PC-3 (cell line): Measurements from ENCODE around the gene EFCAB6.

Experiments used
- EZH2 ChIP-seq: fragments of 300-600 bp; sonication (generic); IDR thresholded peaks from one replicate; pipeline ENCODE4 v1.6.1; 2017; ENCODE audit warnings: antibody characterized with exemption, mild to moderate bottlenecking, low read length; ENCODE audit not compliant: unreplicated experiment
- EZH2phosphoT487 ChIP-seq: fragments of 300-600 bp; sonication (generic); IDR thresholded peaks from 2 replicates; pipeline ENCODE4 v1.6.1; 2018; ENCODE audit warnings: mild to moderate bottlenecking, antibody characterized with exemption, low read length, borderline replicate concordance
- TF ChIP-seq, protein P1 (sequence below): fragments of 300-600 bp; sonication (generic); conservative IDR thresholded peaks from 2 replicates; pipeline ENCODE4 v1.5.1; 2017; ENCODE audit warnings: antibody characterized with exemption, low read depth, mild to moderate bottlenecking, low read length

DNA sequence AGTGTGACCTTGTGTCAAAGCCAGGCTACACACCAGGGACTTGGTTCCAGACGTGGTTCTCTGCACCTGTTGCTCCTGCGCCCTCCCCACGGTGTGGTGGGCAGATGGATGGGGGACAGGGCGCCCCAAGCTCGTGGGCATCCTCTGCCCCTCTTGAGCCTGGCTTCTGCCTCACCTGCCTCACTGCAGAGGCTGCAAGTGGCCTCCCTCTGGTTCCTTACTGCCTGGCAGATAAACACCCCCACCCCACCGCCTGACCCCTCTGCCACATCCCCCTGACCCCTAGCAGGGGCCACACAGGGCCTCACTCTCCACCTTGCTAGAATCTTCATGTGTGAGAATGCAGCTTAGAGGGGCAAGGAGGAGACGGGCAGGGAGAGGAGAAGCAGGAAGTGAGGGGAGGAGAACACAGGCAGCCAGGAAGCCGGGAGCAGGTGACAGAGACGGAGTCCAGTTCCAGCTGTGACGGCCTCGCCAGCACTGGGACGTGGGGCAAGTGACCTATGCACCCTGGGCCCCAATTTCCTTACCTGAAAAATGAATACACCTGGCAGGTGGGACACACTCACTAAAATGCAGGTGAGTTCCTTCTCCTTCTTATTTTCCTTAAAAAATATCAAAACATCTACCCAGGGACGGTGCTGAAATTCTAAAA is 178.3 kb downstream of the EFCAB6 start:
- TF ChIP-seq, protein P1, sequence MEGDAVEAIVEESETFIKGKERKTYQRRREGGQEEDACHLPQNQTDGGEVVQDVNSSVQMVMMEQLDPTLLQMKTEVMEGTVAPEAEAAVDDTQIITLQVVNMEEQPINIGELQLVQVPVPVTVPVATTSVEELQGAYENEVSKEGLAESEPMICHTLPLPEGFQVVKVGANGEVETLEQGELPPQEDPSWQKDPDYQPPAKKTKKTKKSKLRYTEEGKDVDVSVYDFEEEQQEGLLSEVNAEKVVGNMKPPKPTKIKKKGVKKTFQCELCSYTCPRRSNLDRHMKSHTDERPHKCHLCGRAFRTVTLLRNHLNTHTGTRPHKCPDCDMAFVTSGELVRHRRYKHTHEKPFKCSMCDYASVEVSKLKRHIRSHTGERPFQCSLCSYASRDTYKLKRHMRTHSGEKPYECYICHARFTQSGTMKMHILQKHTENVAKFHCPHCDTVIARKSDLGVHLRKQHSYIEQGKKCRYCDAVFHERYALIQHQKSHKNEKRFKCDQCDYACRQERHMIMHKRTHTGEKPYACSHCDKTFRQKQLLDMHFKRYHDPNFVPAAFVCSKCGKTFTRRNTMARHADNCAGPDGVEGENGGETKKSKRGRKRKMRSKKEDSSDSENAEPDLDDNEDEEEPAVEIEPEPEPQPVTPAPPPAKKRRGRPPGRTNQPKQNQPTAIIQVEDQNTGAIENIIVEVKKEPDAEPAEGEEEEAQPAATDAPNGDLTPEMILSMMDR = no peak
- no peak for TF ChIP-seq EZH2
- TF ChIP-seq EZH2phosphoT487 = no peak
